Skin epidermis (tissue), 12 donors: Measurements from ENCODE around the gene CCL26.

ENCODE experiments used
- H3K27ac ChIP-seq, 21 experiments: fragments of 200-600 bp; sonication (generic) in 11 of 21; one replicate each; pipeline ENCODE4 v1.5.0; 2020; ENCODE audit warnings: mild to moderate bottlenecking in 3 of 21, inconsistent platforms in 2 of 21, moderate library complexity in 2 of 21
- H3K4me3 ChIP-seq, 7 experiments: fragments of 200-600 bp; sonication (generic) in 2 of 7; one replicate each; pipeline ENCODE4 v1.5.0; 2020; ENCODE audit warnings: inconsistent platforms in 2 of 7, mild to moderate bottlenecking in 2 of 7, moderate library complexity in 1 of 7

CCL26 gene, protein sequence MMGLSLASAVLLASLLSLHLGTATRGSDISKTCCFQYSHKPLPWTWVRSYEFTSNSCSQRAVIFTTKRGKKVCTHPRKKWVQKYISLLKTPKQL

DNA sequence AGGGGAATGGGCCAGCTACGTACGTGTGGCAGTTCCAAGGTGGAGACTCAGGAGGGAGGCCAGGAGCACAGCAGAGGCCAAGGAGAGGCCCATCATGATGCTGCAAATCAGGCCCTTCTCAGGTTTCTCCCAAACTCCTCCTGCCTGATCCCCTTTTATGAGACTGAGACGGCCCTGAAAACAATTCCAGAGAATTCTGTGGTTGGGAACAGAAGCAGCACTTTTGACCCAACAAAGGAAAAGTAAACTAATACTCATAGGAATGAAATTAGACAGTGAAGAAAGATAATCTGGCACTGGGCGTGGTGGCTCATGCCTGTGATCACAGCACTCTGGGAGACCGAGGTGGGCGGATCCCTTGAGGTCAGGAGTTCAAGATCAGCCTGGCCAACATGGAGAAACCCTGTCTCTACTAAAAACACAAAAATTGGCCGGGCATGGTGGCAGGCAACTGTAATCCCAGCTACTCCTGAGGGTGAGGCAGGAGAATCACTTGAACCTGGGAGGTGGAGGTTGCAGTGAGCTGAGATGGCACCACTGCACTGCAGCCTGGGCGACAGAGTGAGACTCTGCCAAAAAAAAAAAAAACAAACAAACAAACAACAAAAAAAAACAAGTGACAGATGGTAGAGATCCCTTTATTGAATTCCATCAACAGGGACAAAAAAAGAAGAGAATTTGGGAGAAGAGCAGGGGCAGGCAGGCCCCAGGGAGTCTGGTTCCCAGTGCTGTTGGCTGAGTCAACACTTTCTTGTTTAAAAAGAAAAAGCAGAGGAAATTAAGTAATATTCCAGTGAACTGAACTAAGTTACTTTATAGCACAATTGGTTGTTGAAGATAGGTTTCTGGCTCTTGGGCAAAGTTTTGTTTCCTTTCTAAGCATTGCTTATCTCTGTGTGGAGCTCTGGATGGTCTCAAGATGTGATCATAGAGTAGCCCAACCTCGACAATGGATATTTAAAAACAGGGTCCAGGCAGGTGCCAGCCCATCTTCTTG is at the start of gene CCL26:
TSS of gene CCL26 (minus strand) at position 131 of the 997 bp plus-strand sequence. CDS start at position 96, 35 bp downstream.
- Histone ChIP-seq H3K4me3 (no peak within 1 kb of the TSS), H3K27ac (peak within 1 kb of the TSS in 4 of 21 experiments; percentile 30 to 53 (median 42))

DNA sequence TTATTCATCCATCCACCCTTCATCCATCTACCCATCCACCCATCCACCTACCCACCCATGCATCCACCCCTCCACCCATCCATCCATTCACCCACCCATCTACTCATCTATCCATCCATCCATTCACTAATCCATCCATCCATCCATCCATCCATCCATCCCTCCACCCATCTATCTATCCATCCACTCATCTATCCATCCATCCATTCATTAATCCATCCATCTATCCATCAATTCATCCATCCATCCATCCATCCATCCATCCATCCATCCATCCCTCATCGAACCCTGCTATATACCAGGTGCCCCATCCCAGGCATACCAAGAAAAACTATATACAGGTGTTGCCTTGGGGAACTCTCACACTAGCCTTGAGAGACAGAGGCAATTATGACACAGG is 48.7 kb upstream of the CCL26 start:
- H3K27ac ChIP-seq: no peak overlapping the region

DNA sequence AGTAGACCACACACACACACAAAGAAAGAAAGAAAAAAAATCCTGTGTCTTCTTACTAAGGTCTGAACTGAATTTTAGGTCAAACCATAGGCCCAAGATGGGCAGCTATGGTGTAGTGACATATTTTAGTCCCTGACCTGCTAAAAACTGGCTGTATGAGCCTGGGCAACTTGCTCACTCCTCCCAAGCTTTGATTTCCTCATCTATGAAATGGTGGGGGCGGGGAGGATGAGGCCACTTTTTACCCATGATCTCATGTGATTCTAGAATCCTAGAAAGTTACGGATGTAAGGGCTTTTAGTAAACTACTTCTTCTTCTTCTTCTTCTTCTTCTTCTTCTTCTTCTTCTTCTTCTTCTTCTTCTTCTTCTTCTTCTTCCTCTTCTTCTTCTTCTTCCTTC is 47.7 kb upstream of the CCL26 start:
- H3K4me3 ChIP-seq: no peak overlapping the region
- H3K27ac ChIP-seq: no peak overlapping the region

More for the DNA sequence above, 48.7 kb upstream of the CCL26 start:
- no peak overlapping the region for H3K4me3 ChIP-seq

DNA sequence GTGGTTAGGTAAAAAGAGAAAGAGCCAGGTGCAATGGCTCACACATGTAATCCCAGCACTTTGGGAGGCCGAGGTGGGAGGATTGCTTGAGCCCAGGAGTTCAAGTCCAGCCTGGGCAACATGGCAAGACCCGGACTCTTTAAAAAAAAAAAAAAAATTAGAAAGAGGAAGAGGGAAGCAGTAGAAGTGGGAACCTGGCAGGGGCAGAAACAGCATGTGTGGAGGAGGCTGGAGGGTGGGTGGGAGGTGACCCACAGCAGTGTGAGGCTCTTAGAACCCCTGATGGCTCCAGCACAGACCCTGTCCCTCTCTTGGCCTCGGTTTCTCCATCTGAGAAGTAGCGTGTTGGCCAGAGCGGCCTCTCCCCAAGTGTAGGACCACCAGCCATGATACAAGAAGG is 46.5 kb upstream of the CCL26 start:
- H3K27ac ChIP-seq: no peak overlapping the region
- no peak overlapping the region for H3K4me3 ChIP-seq

DNA sequence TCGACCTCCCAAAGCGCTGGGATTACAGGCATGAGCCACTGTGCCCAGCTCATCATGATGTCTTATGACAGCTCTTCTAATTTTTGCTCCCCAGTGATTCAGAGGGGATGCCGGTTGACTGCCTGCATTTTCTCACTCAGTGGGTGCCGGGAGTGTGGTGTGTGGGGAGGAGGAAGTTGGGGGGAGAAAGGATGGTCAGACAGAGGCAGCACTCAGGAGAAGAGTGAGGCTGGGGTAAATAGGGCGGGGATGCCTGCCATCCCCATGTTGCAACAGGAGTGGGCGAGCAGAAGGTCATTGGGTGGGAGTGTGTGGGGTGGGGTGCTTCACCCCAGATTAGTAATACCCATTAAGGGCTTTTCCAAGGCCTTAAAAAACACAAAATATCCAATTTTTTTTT is 45.1 kb upstream of the CCL26 start:
- Histone ChIP-seq H3K27ac (no peak overlapping the region), H3K4me3 (no peak overlapping the region)

DNA sequence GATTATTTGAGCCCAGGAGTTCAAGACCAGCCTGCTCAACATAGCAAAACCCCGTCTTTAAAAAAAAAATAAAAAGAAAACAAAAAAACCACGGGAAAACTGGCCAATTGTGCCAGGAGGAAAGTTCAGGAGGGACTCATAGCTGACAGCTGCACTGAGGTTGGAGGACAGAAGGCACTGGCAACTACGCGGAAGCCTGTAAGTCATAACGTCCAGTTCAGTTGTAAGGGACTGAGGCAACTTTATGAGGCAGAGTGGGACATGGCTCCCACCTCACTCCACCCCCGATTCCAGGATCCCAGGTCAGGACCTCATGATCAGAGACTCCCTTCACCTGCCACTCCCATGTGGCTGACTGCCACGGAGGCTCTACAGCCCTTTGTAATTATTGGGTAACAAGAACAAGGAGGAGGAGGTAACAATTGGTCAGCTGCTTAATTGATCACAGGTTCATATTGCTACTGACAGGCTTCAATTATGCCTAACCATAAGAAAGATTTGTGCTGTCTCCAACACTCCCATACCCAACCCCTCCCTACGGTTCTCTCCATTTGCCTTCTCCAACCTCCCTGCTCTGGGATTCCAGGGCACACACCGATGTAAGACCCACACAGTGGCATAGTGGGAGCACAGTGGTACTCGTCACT is 43.5 kb upstream of the CCL26 start:
- Histone ChIP-seq H3K4me3 (no peak overlapping the region), H3K27ac (no peak overlapping the region)

DNA sequence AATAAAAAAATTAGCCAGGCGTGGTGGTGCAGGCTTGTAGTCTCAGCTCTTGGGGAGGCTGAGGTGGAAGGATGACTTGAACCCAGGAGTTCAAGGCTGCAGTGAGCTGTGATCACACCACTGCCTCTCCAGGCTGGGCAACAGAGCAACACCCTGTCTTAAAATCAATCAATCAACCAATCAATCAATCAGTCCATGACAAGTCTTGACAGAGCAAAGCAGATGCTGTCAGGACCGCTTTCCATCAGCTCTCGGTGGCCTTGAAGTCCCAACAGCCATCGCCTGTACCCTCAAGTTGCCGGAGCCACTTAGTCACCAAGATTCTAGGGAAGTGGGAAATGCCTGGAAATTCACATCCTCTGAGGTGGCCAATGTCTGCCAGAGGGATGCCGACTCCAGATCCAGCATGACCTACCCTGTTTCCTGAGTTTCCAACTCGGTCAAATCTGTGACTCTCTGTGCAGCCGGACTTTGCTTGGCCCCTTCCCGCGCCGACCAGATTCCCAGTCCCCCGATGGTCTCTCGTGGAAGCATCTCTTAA is 42.5 kb upstream of the CCL26 start:
- Histone ChIP-seq H3K4me3 (no peak overlapping the region), H3K27ac (no peak overlapping the region)

DNA sequence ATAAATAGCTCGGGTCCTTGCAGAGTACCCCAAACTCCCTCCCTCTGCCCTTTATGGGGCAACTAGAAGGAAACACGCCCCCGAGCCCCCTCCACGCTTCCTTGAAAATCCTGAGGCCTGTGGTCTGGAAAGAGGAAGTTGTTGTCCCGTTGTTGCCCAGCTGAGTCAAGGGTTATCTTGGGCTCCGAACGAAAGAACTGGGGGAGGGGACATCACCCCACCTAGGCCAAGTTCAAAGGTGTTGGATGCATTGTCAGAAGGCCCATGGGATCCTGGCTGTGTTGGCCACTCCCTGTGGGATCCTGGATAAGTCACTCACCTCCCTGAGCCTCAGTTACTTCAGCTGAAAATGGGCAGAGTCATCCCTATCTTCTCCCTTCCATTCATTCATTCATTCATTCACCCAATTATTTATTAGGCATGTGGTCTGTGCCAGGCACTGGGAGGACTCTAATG is 41.8 kb upstream of the CCL26 start, which contains the start of gene CCL24:
TSS of gene CCL24 (minus strand) at position 26 of the 456 bp plus-strand sequence. CDS start 91 bp downstream, outside the sequence.
- Histone ChIP-seq H3K27ac (no peak within 1 kb of the TSS), H3K4me3 (no peak within 1 kb of the TSS)

DNA sequence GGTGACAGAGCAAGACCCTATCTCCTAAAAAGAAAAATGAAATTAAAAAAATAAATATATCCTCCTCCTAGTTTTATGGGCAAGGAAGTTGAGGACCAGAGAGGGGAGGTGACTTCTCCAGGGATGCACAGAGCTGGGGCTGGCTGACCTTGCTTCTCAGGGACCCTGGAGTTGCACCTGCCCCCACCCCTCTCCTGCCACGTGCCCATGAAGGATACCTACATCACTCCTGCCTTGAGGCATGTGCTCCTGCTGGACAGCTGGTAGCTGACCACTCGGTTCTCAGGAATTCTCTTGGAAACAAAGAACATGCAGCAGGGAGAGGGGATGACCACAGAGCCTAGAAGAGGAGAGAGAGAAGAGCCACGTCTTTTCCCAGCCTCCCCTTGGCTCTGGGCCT is 41.1 kb upstream of the CCL26 start:
- no peak overlapping the region for H3K4me3 ChIP-seq

DNA sequence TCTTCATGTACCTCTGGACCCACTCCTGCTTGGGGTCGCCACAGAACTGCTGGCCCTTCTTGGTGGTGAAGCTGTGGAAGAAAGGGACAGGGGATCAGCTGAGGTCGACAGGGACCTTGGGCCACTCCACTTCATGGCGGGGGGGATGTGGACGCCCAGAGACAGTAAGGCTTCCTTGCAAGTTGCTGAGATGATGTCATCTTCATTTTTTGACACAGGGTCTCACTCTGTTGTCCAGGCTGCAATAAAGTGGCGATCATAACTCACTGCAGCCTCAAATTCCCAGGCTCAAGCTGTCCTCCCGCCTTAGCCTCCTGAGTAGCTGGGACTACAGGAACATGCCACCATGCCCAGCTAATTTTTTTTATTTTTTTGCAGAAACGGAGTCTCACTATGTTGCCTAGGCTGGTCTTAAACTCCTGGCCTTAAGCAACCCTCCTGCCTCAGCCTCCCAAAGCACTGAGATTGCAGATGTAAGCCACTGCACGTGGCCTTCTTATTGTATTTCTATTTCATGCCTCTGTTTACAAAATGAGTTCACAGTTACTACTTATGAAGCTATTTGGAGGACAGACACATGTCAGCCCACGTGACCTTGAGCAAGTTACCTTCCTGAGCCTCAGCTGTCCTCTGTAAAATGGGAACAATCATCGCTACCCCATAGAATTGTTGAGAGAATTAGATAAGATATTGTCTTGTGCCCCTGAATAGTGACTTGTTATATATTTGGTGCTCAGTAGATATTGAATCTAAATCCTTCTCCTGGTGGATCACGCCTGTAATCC is 40.1 kb upstream of the CCL26 start:
- Histone ChIP-seq H3K4me3 (no peak overlapping the region), H3K27ac (no peak overlapping the region)

More for the DNA sequence above, 41.1 kb upstream of the CCL26 start:
- H3K27ac ChIP-seq: no peak overlapping the region

DNA sequence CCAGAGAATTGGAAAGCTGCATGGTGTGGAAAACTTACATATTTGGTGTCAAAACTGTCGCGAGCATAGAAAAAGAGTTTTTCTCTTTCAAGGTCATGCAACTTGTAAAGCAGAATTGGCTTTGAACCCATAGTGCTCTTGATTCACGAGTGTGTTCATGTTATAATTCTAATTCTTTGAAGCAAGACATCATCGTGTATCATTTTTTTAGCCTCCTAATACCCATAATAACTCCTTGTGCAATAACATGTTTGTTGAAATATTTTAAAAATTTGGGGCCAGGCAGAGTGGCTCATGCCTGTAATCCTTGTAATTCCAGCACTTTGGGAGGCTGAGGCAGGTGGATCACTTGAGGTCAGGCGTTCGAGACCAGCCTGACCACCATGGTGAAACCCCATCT is 37.4 kb upstream of the CCL26 start:
- H3K4me3 ChIP-seq: no peak overlapping the region
- H3K27ac ChIP-seq: no peak overlapping the region

DNA sequence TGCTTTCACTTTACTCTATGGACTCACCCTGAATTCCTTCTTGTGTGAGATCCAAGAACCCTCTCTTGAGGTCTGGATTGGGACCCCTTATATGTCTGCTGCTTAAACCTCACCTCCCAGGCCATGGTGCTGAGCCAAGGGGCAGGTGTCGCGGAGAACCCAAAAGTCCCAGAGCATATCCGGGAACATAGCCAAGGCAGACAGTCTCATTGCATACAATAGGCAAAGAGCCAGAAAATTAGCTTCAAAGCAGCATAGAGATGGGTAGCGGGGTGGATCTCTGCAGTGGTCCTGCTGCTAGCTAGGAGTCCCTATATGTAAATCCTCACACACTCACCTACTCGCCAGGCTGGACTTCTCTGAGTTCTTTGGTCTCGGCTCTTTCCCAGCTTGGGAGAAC is 36.1 kb upstream of the CCL26 start:
- H3K4me3 ChIP-seq: no peak overlapping the region
- no peak overlapping the region for H3K27ac ChIP-seq

DNA sequence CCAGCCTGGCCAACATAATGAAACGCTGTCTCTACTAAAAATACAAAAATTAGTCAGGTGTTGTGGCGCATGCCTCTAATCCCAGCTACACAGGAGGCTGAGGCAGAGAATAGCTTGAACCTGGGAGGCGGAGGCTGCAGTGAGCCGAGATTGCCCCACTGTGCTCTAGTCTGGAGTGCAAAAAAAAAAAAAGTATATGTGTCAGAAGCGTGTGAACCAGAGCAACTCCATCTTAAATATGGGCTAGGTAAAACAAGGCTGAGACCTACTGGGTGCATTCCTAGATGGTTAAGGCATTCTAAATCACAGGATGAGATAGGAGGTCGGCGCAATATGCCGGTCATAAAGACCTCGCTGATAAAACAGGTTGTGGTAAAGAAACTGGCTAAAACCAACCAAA is 35.4 kb upstream of the CCL26 start:
- no peak overlapping the region for H3K4me3 ChIP-seq

DNA sequence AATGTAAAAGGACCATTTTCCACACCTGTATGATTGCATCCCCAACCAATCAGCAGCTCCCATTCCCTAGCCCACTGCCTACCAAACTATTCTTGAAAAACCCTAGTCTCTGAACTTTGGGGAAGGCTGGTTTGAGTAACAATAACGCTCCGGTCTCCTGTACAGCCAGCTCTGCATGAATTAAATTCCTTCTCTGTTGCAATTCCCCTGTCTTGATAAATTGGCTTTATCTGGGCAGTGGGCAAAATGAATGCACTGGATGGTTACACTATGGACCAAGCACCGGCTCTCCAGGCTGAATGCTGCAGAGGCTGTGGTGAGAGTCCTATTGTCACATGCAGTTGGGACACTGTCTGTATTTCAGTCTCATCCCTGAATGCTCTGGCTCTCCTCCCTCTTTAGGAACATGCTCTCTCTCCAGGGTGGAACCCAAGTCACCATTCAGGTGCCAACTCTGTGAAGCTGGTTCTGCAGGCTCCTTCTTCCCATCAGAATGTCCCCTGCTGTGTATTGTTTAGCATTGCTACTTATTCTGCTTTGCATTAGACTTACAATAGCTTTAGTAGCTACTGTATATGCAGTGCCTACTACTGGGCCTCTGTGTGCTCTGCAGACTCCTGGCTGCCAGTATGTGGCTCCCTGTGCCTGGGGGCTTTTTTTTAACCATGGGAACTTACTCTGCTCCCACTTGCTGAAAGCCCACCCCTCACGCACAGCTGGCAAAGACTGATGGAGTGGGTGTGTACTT is 34.7 kb upstream of the CCL26 start:
- Histone ChIP-seq H3K27ac (no peak overlapping the region), H3K4me3 (no peak overlapping the region)

More for the DNA sequence above, 35.4 kb upstream of the CCL26 start:
- H3K27ac ChIP-seq: no peak overlapping the region

DNA sequence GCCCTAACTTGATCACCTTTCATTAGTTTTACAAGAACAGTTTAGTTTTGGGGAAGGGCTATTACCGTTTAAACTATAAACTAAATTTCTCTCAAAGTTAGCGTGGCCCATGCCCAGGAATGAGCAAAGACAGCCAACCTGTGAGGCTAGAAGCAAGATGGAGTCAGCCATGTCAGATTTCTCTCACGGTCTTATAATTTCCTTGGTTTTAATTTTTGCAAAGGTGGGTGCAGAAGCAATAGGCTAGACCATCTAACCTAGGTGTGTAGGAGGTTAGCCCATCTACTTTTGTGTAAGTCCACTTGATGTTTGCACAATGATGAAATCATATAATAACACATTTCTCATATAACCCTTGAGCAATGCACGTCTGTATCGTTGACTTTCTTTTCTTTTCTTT is 32.7 kb upstream of the CCL26 start:
- Histone ChIP-seq H3K4me3 (no peak overlapping the region), H3K27ac (no peak overlapping the region)

DNA sequence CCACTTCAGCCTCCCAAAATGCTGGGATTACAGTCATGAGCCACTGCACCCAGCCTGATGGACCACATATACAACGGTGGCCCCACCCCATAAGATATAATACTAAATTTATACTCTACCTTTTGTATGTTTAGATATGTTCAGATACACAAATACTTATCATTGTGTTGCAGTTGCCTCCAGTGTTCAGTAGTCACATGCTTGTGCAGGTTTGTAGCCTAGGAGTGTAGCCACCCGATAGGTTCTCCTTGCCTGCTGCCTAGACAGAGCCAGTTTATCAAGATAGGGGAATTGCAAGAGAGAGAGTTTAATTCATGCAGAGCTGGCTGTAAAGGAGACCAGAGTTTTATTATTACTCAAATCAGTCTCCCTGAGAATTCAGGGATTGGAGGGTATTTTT is 32.0 kb upstream of the CCL26 start:
- no peak overlapping the region for H3K27ac ChIP-seq
- H3K4me3 ChIP-seq: no peak overlapping the region

DNA sequence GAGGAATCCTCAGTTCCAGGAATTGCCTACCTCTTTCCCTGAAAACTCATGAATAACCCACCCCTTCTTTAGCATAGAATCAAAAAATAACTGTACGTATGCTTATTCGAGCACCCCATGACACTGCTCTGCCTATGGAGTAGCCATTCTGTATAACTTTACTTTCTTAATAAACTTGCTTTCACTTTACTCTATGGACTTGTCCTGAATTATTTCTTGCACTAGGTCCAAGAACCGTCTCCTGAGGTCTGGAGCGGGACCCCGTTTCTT is 30.5 kb upstream of the CCL26 start:
- Histone ChIP-seq H3K27ac (no peak overlapping the region), H3K4me3 (no peak overlapping the region)

DNA sequence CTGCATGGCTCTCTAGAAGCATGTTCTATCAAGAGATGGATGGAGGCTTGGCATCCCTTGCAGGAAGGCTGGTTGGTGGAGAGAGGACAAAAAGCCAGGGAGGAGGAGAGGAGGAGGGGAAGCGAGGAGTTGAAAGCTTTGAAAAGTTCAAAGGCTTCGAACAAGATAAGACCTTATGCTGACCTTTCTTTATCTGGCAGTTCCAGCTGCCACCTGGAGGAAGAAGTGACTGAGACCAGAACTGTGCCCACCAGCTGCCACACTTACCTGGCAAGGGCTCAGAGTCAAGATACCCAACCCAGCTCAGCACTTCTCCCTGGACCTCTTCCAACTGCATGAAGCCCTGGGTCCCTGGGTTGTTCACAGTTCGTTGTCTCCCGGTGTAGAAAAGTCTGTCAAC is 26.8 kb upstream of the CCL26 start:
- Histone ChIP-seq H3K27ac (no peak overlapping the region), H3K4me3 (no peak overlapping the region)

DNA sequence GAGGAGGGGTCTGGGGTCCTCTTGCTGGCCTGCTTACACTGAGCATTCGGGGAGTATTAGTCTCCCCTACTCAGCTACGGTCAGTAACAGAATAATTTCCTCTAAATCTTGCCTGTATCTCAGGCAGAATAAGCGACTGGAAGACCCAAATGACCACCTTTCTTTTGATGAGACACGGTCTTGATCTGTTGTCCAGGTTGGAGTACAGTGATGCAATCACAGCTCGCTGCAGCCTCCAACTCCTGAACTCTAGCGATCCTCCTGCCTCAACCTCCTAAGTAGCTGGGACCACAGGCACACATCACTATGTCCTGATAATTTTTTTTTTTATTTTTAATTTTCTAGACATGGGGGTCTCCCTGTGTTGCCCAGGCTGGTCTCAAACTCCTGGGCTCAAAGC is 24.4 kb upstream of the CCL26 start:
- Histone ChIP-seq H3K27ac (no peak overlapping the region), H3K4me3 (no peak overlapping the region)
